NK-92 treated with Interleukin-12 subunit alpha and Interleukin-12 subunit beta, amount 100 ng/mL, for 24 hours (cell line): Measurements from ENCODE around the gene SAMD3.
"Not testable (repeated sequence)": the region's sequence is repeated elsewhere in the genome, so short reads cannot be mapped to it uniquely, and the experiment has no call there.

Source experiments
- DNase-seq: peaks from one replicate; lab custom pipeline; 2025; lab: John Stamatoyannopoulos, UW

The SAMD3 gene

GRCh38 chr6:130222775-130223174 is at the start of gene SAMD3:
Gene SAMD3 (minus strand): TSS chr6:130222951. CDS start chr6:130215273, 7,678 bp downstream.
- no peak for DNase-seq

DNA sequence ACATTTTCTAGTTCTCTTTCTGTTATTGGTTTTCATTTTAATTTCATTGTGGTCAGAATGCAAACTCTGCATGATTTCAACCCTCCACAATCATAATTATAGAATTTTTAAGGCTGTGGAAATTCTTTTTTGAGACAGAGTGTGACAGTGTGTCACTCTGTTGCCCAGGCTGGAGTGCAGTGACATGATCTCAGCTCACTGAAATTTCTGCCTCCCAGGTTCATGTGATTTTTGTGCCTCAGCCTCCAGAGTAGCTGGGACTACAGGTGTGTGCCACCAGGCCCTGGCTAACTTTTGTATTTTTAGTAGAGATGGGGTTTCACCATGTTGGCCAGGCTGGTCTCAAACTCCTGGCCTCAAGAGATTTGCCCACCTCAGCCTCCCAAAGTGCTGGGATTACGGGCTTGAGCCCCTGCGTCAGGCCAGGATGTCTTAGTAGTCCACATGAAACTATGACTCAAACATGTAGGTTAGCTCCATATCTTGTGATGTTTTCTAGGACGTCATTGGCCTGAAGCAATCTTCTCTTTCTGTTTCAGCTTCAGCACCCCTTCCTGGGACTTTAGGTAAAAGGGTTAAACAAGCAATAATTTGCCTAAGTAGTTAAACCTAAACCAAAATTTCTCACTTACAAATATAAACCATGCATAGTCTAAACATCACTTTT is 47.4 kb upstream of the SAMD3 start:
- DNase-seq: peak; percentile 24

DNA sequence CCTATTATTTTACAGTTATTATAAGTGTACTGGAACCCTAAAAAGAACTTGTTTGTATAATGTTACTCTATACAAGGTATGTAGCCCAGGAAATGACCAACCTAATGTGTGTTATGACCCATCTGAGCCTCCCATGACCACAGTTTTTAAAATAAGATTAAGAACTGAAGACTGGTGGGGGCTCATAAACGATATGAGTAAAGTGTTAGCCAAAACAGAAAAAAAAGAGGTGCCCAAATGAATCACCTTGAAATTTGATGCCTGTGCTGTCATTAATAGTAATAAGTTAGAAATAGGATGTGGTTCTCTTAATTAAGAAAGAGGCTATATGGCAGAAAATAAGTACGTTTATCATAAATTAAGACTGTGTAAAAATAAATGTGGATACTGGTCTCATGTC is 42.8 kb upstream of the SAMD3 start:
- DNase-seq: not testable (repeated sequence)

GRCh38 chr6:130262008-130262407 is 39.3 kb upstream of the SAMD3 start:
- DNase-seq: no peak

DNA sequence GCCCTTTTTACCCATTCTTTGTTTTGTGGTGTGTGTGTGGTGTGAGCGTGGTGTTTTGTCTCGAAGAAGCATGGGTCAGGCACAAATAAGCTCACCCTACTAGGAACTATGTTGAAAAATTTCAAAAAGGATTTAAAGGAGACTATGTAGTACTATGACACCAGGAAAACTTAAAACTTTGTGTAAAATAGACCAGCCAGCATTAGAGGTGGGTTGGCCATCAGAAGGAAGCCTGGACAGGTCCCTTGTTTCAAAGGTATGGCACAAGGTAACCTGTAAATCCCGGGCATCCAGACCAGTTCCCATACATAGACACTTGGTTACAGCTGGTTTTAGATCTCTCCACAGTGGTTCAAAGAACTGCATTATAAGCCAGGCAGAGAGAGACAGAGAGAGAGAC is 38.8 kb upstream of the SAMD3 start:
- not testable (repeated sequence) for DNase-seq

GRCh38 chr6:130260614-130261241 is 38.0 kb upstream of the SAMD3 start:
- peak; percentile 67 for DNase-seq

GRCh38 chr6:130260050-130260462 is 37.3 kb upstream of the SAMD3 start:
- DNase-seq: peak; percentile 67

- DNase-seq: no peak
These were observed 36.8 kb upstream of the SAMD3 start for GRCh38 chr6:130259557-130259956.

DNA sequence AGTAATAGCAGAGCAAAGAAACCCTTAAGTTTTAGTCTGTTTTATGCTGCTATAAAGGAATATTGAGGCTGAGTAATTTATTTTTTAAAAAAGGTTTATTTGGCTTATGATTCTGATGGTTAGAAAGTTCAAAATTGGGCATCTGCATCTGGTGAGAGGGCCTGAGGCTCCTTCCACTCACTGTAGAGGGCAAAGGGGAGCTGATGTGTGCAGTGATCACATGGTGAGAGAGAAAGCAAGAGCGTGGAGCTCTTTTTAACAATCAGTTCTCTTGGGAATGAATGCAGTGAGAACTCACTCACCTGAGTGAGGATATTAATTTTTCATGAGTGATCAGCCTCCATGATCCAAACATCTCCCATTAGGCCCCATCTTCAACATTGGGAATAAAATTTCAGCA is 36.4 kb upstream of the SAMD3 start:
- no peak for DNase-seq

- no peak for DNase-seq
These were observed 29.9 kb upstream of the SAMD3 start for GRCh38 chr6:130252527-130253237.

- DNase-seq: no peak
These were observed 22.5 kb upstream of the SAMD3 start for GRCh38 chr6:130245267-130245666.

- DNase-seq: no peak
These were observed 22.0 kb upstream of the SAMD3 start for GRCh38 chr6:130244728-130245127.

- DNase-seq: no peak
These were observed 17.5 kb upstream of the SAMD3 start for GRCh38 chr6:130240232-130240631.

DNA sequence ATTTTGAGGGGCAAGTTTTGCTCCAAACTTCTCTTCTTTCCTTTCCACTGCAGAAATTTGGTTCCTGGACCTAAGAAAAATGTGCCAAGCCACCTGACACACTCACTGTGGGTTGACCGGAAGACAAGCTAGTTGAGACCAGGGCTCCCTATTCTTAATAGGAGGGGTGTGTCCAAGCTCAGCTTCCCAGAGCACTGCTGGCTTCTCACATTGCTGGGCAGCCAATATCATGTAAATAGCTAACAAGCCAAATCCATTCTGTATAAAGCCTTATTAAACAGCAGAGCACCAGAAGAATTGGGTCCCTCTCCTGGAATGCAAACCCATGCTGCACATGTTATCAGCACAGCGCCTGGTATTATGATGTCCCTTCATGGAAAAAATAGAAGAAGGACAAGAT is 17.0 kb upstream of the SAMD3 start:
- DNase-seq: no peak

DNA sequence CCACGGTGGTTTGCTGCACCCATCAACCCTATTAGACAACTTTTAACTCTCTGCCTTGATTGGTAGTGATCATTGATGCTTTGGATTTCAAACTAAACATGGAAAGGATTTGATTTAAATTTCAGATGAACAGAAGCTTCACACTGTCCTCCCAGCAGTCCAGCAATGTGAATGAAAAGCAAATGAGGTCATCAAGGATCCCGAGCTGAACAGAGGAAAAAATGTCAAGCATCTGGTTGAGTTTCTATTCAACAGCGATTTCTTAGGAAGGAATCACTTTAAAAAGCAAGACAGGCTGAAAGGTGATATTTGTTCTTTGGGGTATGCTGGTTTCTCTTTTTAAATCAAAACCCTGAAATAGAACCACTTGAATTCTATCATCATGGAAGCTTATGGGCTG is 10.6 kb upstream of the SAMD3 start:
- DNase-seq: no peak

GRCh38 chr6:130230531-130230930 is 7.8 kb upstream of the SAMD3 start:
- not testable (repeated sequence) for DNase-seq

GRCh38 chr6:130229645-130230044 is 6.9 kb upstream of the SAMD3 start:
- no peak for DNase-seq

GRCh38 chr6:130223508-130223907 is 757 bp upstream of the SAMD3 start:
- peak; percentile 79 for DNase-seq

GRCh38 chr6:130218134-130218533 is 4.6 kb downstream of the SAMD3 start:
- DNase-seq: no peak

GRCh38 chr6:130216620-130217019 is 6.1 kb downstream of the SAMD3 start:
- peak; percentile 16 for DNase-seq

GRCh38 chr6:130215526-130215925 is 7.2 kb downstream of the SAMD3 start:
- peak; percentile 22 for DNase-seq

DNA sequence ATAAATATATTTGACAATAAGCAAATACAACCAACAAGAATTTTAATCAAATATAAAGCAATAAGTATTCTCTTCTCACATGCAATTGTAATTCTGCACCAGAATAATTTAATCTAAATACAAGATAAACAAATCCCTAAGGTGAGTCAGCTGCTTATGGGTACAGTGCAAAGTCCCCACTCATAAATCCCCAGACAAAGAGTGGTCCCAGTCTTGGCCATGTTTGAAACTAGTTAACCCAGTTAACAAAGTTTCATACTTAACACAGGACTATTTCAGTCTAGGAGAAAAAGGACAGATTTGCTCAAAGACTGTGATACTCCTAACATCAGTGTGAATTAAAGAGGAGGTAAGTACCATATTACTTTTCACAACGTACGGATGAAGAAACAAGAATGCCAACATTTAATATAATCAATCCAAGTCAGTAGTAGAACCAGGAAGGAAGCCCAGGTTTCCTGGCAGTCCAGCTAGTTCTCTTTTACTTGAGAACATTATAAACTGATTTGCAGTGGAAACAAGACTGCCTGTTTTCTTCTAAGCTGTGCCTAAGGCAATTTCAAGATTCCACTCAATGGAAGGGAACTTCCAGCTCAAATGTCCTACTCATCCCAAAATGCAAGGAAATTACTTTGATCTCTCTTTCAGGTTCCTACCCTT is 10.4 kb downstream of the SAMD3 start:
- no peak for DNase-seq

GRCh38 chr6:130211691-130212090 is 11.1 kb downstream of the SAMD3 start:
- no peak for DNase-seq
